ENCODE data around the gene RAB35.

- no peak for TF ChIP-seq CTCF (IDR thresholded peaks at IDR 0.05)
- no peak for TF ChIP-seq POLR2A (IDR thresholded peaks at IDR 0.05)
- no peak for TF ChIP-seq EP300 (IDR thresholded peaks at IDR 0.05)
Measured at GRCh38 chr12:120150919-120151525, 34.5 kb upstream of the RAB35 start.

Data from ovary (tissue), 3 donors.